ENCODE data around the gene EXOC6. TPM values are rescaled to one million over a fixed set of nuclear protein-coding genes. Genes with fewer than 3 reads are reported as not detected.

Gene EXOC6
- polyA plus RNA-seq, 1 donor (not counting 4 experiments of a cell fraction or from before 2014, with no cell fraction given): 1.2 TPM

- H3K27me3 ChIP-seq (ENCODE audit: control insufficient read depth, extremely low read depth, insufficient read depth, low read length): no peaks in the 10 kb centered on the region
These were observed 48.1 kb upstream of the EXOC6 start for GRCh38 chr10:92800134-92800733.

GRCh38 chr10:92801978-92802872 lies 46.1 kb upstream of the EXOC6 start:
- Histone ChIP-seq H2AFZ (ENCODE audit: control insufficient read depth, low read length) (no peak overlapping the region), H3K9me1 (ENCODE audit: control insufficient read depth, extremely low read depth, insufficient read depth, low read length) (no peaks in the 10 kb centered on the region)

More at GRCh38 chr10:92800134-92800733, 48.1 kb upstream of the EXOC6 start:
- H3K4me1 ChIP-seq (ENCODE audit: control insufficient read depth, extremely low read depth, insufficient read depth, low read length): no peaks in the 10 kb centered on the region
- no peaks in the 10 kb centered on the region for H4K20me1 ChIP-seq (ENCODE audit: control insufficient read depth, extremely low read depth, insufficient read depth, low read length)
- no peak overlapping the region for H2AFZ ChIP-seq (ENCODE audit: control insufficient read depth, low read length)
- FAIRE-seq: no peak
- no peak for DNase-seq (ENCODE audit: low read depth, low spot score)
- H3K27ac ChIP-seq (ENCODE audit: control insufficient read depth, insufficient read depth, low read length): no peak overlapping the region
- no peak overlapping the region for H3K4me2 ChIP-seq (ENCODE audit: control insufficient read depth, extremely low read depth, insufficient read depth, low read depth, low read length)
- no peaks in the 10 kb centered on the region for H3K36me3 ChIP-seq (ENCODE audit: control insufficient read depth in 2 of 2, extremely low read depth in 1 of 2, insufficient read depth in 2 of 2, low read length in 2 of 2)
- dilution Hi-C loops (cut with MboI; ENCODE audit: extremely low pct_ligation_motif_present, low sequenced_read_pairs): no loop called here
- H3K4me3 ChIP-seq (ENCODE audit: control insufficient read depth in 2 of 3, extremely low read depth in 1 of 3, insufficient read depth in 2 of 3, low read depth in 1 of 3, low read length in 3 of 3): no peak overlapping the region
- TF ChIP-seq CTCF (optimal IDR thresholded peaks at IDR 0.05 in 1 of 3, IDR thresholded peaks at IDR 0.05 in 1 of 3, conservative IDR thresholded peaks at IDR 0.05 in 1 of 3; ENCODE audit: extremely low read depth in 1 of 3, insufficient read depth in 2 of 3, low read length in 3 of 3) (no peak), EZH2 (IDR thresholded peaks at IDR 0.05; ENCODE audit: low read length) (no peak)
- H3K79me2 ChIP-seq (ENCODE audit: control insufficient read depth, insufficient read depth, low read length): no peaks in the 10 kb centered on the region
- H3K9ac ChIP-seq (ENCODE audit: control insufficient read depth, extremely low read depth, insufficient read depth, low read length): no peak overlapping the region
- no peaks in the 10 kb centered on the region for H3K9me1 ChIP-seq (ENCODE audit: control insufficient read depth, extremely low read depth, insufficient read depth, low read length)
- H3K9me3 ChIP-seq (ENCODE audit: control insufficient read depth, low read depth, low read length): no peaks in the 10 kb centered on the region

More at GRCh38 chr10:92801978-92802872, 46.1 kb upstream of the EXOC6 start:
- no peak overlapping the region for H3K27ac ChIP-seq (ENCODE audit: control insufficient read depth, insufficient read depth, low read length)
- no peak overlapping the region for H3K4me2 ChIP-seq (ENCODE audit: control insufficient read depth, extremely low read depth, insufficient read depth, low read depth, low read length)
- no peaks in the 10 kb centered on the region for H3K9me3 ChIP-seq (ENCODE audit: control insufficient read depth, low read depth, low read length)
- DNase-seq (ENCODE audit: low read depth, low spot score): no peak
- no peak for FAIRE-seq
- TF ChIP-seq CTCF (optimal IDR thresholded peaks at IDR 0.05 in 1 of 3, IDR thresholded peaks at IDR 0.05 in 1 of 3, conservative IDR thresholded peaks at IDR 0.05 in 1 of 3; ENCODE audit: extremely low read depth in 1 of 3, insufficient read depth in 2 of 3, low read length in 3 of 3) (no peak), EZH2 (IDR thresholded peaks at IDR 0.05; ENCODE audit: low read length) (no peak)
- H3K4me1 ChIP-seq (ENCODE audit: control insufficient read depth, extremely low read depth, insufficient read depth, low read length): no peaks in the 10 kb centered on the region
- no peaks in the 10 kb centered on the region for H3K27me3 ChIP-seq (ENCODE audit: control insufficient read depth, extremely low read depth, insufficient read depth, low read length)
- no peaks in the 10 kb centered on the region for H3K79me2 ChIP-seq (ENCODE audit: control insufficient read depth, insufficient read depth, low read length)
- dilution Hi-C loops (cut with MboI; ENCODE audit: extremely low pct_ligation_motif_present, low sequenced_read_pairs): no loop called here
- no peak overlapping the region for H3K4me3 ChIP-seq (ENCODE audit: control insufficient read depth in 2 of 3, extremely low read depth in 1 of 3, insufficient read depth in 2 of 3, low read depth in 1 of 3, low read length in 3 of 3)
- H3K9ac ChIP-seq (ENCODE audit: control insufficient read depth, extremely low read depth, insufficient read depth, low read length): no peak overlapping the region
- H4K20me1 ChIP-seq (ENCODE audit: control insufficient read depth, extremely low read depth, insufficient read depth, low read length): no peaks in the 10 kb centered on the region
- H3K36me3 ChIP-seq (ENCODE audit: control insufficient read depth in 2 of 2, extremely low read depth in 1 of 2, insufficient read depth in 2 of 2, low read length in 2 of 2): no peaks in the 10 kb centered on the region
